Mucosa of rectum (tissue), 2 donors: ENCODE data around the gene TBCD.

ENCODE experiments used
- H3K27ac ChIP-seq, 2 donors: one replicate each; pipeline ENCODE4 v1.7.0; 2013; ENCODE audit warnings: inconsistent platforms in 2 of 2, low read depth in 2 of 2, low read length in 2 of 2
- H3K27me3 ChIP-seq, 2 donors: one replicate each; pipeline ENCODE4 v1.7.0; 2013; ENCODE audit warnings: low read length in 2 of 2; ENCODE audit not compliant: control insufficient read depth in 2 of 2, insufficient read depth in 2 of 2
- H3K36me3 ChIP-seq, 2 donors: one replicate each; pipeline ENCODE4 v1.7.0; 2013; ENCODE audit warnings: low read length in 2 of 2; ENCODE audit not compliant: control insufficient read depth in 2 of 2, insufficient read depth in 2 of 2
- H3K4me1 ChIP-seq, 2 donors: one replicate each; pipeline ENCODE4 v1.7.0; 2013; ENCODE audit warnings: low read length in 2 of 2, mild to moderate bottlenecking in 1 of 2; ENCODE audit not compliant: control insufficient read depth in 2 of 2, insufficient read depth in 2 of 2
- H3K4me3 ChIP-seq, 2 donors: one replicate each; pipeline ENCODE4 v1.7.0; 2013; ENCODE audit warnings: low read length in 2 of 2
- H3K9ac ChIP-seq, 2 donors: one replicate each; pipeline ENCODE4 v1.7.0; 2013; ENCODE audit warnings: low read length in 2 of 2, low read depth in 1 of 2, mild to moderate bottlenecking in 1 of 2
- H3K9me3 ChIP-seq, 2 donors: one replicate each; pipeline ENCODE4 v1.7.0; 2013; ENCODE audit warnings: low read length in 2 of 2; ENCODE audit not compliant: control insufficient read depth in 2 of 2
- donor health status: healthy.
- donor health status: Normal muscosa, but diverticular disease.

The TBCD gene

DNA sequence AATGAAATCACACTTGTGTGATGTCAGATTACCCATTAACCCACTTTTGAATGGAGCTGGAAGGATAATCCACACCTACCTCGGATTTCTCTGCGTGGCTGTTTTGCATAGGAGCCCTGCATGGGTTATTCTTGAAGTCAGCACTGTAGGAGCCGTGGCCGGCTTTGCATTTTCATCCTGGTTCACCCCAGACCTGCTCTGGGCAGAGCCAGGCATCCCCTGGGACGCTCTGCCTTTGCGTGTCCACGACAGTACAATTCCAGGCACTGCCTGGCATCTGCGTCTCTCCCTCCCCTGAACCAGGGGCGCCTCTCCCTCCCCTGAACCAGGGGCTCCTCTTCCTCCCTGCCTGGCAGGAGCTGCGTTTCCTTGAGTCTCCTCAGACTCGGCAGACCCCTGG is 117.7 kb downstream of the TBCD start:
- Histone ChIP-seq H3K36me3 (peaks cover 4 to 8% of the 10 kb centered on the region in 2 donors), H3K27ac (no peak overlapping the region), H3K4me3 (no peak overlapping the region), H3K27me3 (no peaks in the 10 kb centered on the region), H3K4me1 (peaks cover 8 to 19% of the 10 kb centered on the region in 2 donors), H3K9ac (no peak overlapping the region), H3K9me3 (no peaks in the 10 kb centered on the region)

DNA sequence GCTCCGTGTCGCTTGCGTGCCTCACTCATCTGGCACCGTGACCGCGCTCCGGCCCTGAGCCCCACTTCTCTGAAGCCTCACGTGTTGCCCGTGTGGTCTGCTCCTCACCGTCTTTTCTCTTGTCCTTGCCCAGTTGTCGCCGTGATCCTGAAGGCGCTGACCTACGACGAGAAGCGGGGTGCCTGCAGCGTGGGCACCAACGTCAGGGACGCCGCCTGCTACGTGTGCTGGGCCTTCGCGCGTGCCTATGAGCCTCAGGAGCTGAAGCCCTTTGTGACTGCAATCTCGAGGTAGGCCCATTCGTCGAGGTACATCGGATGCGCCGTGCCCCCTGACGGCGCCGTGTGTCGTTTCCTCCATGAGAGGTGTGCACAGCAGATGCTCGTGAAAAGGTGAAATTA is 118.2 kb downstream of the TBCD start:
- H3K27ac ChIP-seq = no peak overlapping the region
- no peak overlapping the region for H3K4me3 ChIP-seq
- no peak overlapping the region for H3K9ac ChIP-seq
- H3K36me3 ChIP-seq = peaks cover 4 to 8% of the 10 kb centered on the region in 2 donors
- H3K9me3 ChIP-seq = no peaks in the 10 kb centered on the region
- peaks cover 3 to 14% of the 10 kb centered on the region in 2 donors for H3K4me1 ChIP-seq
- H3K27me3 ChIP-seq = no peaks in the 10 kb centered on the region

DNA sequence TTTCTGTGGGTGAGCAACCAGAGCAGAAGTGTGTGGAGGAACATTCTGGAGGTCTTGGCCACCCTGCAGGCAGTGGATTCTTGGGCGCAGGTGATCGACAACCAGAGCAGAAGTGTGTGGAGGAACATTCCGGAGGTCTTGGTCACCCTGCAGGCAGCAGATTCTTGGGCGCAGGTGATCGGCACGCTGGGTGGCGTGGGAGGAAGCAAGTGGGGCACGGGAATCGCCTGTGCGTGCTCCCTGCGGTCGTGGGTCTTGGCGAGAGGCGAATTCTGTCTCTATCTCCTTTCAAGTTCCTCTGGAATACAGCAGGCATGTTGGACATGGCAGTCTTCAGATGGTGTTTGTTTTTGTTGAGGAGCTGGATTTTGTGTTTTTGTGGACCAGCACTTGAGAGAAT is 118.7 kb downstream of the TBCD start:
- Histone ChIP-seq H3K9ac (no peak overlapping the region), H3K4me1 (peaks cover 0 to 11% of the 10 kb centered on the region in 2 donors), H3K27ac (no peak overlapping the region), H3K27me3 (no peaks in the 10 kb centered on the region), H3K4me3 (no peak overlapping the region), H3K36me3 (peaks cover 4 to 8% of the 10 kb centered on the region in 2 donors), H3K9me3 (no peaks in the 10 kb centered on the region)

DNA sequence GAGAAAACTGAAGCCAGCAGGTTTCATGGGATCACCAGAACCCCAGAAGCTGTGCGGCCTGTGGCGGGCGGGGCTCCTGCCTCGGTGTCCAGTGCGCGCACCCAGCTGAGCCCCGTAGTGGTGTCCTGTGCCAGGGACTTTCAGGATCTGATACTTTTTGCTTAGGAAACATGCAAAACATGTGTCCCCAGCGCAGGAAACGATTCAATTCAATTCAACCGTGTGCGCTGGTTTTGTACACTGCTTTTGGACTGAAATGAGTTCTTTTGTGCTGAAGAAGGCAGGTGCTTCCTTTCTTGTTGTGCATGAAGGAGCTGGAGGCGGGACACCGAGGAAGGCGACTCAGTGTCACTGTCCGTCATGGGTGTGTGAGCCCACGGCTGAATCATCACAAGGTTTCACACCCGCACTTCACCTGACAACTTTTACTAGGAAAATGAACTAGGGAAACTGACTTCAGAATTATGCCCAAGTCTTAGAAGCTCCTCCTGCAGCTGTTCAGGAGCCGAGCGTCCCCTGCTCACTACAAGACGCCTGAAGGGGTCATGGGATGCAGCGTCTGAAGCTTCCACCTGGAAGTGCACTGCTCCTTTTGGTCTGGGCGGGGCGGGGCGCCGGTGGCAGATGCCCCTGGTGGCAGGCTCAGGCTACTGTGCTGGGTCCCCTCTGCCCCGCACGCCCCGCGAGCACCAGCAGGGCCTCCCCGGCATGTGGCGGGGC is 119.4 kb downstream of the TBCD start:
- Histone ChIP-seq H3K4me1 (peaks cover 0 to 8% of the 10 kb centered on the region in 2 donors), H3K36me3 (peaks cover 4 to 8% of the 10 kb centered on the region in 2 donors), H3K4me3 (no peak overlapping the region), H3K27me3 (no peaks in the 10 kb centered on the region), H3K9ac (no peak overlapping the region), H3K27ac (no peak overlapping the region), H3K9me3 (no peaks in the 10 kb centered on the region)

DNA sequence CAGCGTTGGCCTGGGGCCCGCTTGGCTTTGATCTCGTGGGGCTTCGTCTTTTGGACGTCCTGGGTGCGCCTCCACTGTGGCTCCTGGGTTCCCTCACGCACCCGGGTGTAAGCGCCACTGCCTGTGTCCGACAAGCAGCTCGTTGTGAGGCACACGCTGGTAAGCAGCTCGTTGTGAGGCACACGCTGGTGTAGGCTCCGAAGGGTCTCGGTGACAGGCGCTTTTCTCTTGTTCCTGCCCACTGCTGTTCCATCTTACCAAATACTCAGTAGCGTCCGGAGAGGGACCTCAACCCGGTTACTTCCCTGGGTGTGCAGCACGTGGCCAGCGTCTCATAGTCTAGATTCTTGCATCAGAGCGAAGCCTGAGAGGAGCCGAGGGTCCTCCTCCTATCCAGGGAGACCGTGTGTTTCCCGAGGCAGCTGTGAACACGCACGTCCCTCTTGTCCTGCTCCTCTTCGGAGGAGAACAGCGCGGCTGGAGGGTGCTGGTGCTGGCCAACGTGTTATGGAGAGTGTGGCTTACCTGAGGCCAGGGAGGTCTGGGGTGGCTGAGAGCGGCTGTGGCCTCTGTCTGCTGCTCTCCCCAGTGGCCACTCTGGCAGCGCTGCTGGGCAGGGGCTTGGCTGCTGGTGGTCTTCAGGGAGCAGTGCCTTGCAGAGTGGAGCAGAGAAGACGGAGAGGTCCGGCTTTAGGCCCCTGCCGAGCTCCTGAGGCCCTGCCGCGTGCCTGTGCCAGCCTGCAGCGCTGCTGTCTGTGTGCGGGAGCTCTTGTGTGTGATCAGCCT is 120.1 kb downstream of the TBCD start:
- Histone ChIP-seq H3K9me3 (no peaks in the 10 kb centered on the region), H3K4me3 (no peak overlapping the region), H3K9ac (no peak overlapping the region), H3K27ac (no peak overlapping the region), H3K36me3 (peaks cover 4 to 8% of the 10 kb centered on the region in 2 donors), H3K4me1 (peaks cover 0 to 12% of the 10 kb centered on the region in 2 donors), H3K27me3 (no peaks in the 10 kb centered on the region)

DNA sequence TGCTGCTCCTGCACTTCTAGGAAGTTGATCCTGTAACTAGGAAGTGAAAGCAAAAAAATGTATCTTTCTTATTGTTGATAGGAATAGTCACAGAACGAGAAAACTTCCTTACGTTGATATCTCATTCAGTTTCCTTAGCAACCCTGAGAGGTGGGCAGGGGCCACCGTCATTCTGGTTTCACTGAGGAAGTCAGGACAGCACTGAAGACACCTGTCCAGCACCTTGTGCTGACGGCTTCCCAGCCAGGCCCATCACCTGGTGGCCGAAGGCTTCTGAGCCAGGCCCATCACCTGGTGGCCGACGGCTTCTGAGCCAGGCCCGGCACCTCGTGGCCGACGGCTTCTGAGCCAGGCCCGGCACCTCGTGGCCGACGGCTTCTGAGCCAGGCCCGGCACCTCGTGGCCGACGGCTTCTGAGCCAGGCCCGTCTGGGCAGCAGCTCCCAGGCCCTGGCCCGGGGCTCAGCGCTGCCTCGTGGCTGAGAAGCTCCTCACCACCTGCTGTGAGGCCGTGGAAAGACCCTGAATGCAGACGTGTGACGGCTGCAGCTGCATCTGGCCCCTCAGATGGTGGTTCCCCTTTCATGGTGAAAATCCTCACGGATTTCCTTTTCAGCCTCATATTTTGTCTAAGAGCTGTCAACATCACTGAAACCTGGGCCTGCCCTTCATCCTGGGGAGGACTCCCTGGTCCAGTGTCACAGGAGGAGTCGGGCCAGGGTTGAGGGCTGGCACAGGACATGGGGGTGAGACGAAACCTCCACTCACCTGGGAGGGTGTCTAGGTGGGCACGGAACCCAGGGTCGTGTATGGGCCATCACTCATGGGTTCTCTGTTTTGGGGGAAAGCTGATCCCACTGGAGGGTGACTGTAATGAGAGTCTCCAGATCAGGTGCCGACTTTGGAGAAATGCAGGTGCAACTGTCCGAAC is 121.0 kb downstream of the TBCD start:
- Histone ChIP-seq H3K9me3 (no peaks in the 10 kb centered on the region), H3K4me1 (peaks cover 0 to 12% of the 10 kb centered on the region in 2 donors), H3K27me3 (no peaks in the 10 kb centered on the region), H3K9ac (no peak overlapping the region), H3K27ac (no peak overlapping the region), H3K4me3 (no peak overlapping the region), H3K36me3 (peaks cover 4 to 8% of the 10 kb centered on the region in 2 donors)

DNA sequence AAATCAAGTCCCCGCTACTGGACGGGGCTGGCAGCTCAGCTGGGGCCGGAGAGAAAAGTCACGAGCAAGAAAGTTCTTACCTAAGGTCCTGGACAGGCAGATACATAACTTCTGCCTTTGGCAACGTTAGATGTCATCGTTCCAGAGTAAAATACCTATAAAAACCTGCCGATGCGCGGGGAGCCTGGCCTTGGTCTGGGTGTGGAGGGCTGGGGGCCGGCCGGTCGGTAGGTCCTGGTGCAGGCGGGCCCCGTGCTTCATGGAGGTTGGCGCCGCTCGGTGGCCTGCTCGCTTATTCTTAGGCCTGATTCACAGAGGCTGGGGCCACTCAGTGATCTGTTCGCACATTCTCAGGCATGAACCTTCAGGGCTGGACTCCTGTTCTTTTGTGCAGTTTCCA is 121.7 kb downstream of the TBCD start:
- H3K9me3 ChIP-seq = no peaks in the 10 kb centered on the region
- H3K4me3 ChIP-seq = no peak overlapping the region
- no peaks in the 10 kb centered on the region for H3K27me3 ChIP-seq
- peaks cover 2 to 12% of the 10 kb centered on the region in 2 donors for H3K4me1 ChIP-seq
- no peak overlapping the region for H3K9ac ChIP-seq
- peaks cover 4 to 8% of the 10 kb centered on the region in 2 donors for H3K36me3 ChIP-seq
- H3K27ac ChIP-seq = no peak overlapping the region

DNA sequence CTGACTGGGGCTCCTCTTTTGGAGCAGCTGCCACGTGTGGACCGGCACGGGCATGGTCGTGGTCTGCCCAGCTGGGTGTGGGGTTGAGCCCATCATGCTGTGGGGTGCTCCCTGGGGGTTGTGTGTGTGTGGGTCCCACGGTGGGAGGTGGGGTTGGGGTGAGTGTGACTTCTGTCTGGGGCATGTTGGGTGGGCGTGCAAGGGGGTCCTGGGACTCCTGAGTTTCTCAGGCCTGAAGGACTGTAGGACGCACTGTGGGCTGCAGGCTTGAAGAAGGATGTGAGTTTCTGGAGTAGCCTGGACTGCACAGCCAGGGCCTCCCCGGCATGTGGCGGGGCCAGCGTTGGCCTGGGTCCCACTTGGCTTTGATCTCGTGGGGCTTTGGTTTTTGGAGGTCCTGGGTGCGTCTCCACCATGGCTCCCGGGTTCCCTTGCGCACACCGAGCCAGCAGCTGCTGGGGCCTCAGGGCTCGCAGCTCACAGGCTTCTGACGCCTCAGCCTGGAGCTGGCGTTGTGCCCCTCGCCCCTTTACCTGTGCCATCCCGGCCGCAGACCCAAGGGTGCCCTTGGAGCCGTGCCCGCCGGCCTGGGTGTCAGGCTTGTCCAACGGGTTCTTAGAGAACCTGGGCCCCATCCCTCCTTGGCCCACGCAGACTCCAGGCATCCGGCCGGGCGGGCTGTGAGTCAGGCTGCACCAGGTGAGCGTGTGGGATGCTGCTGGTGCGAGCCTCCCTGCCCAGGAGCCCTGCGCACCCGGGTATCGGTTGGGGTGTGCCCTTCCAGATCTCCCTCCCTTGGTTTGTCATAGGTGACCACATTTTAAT is 122.4 kb downstream of the TBCD start:
- H3K4me1 ChIP-seq = peaks cover 4 to 12% of the 10 kb centered on the region in 2 donors

DNA sequence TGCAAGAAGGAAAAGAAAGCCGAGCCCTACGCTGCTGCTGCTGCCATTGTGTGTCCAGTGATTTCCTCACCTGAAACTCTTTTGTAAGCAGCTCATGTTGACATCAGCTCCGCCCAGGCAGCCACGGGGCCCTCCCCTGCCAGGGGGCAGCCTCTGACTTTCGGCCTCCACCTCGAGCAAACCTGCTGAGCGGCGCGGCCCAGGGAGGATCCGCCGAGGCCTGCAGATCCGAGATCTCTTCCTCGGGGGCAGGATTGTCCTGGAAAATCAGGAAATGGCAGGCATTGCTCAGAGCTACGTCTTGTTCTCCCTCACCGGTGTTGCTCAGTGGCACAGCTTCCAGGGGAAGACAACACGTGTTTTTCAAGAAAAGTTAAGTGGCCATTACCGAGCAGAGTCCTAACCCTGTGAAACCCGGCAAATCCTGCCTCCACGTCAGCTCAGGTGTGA is 123.6 kb downstream of the TBCD start:
- no peak overlapping the region for H3K4me3 ChIP-seq
- peaks cover 4 to 12% of the 10 kb centered on the region in 2 donors for H3K4me1 ChIP-seq
- peaks cover under 1 to 8% of the 10 kb centered on the region in 2 donors for H3K36me3 ChIP-seq
- no peaks in the 10 kb centered on the region for H3K9me3 ChIP-seq
- no peak overlapping the region for H3K9ac ChIP-seq
- no peaks in the 10 kb centered on the region for H3K27me3 ChIP-seq
- H3K27ac ChIP-seq = no peak overlapping the region

More for the DNA sequence above, 122.4 kb downstream of the TBCD start:
- Histone ChIP-seq H3K9me3 (no peaks in the 10 kb centered on the region), H3K36me3 (peaks cover 4 to 9% of the 10 kb centered on the region in 2 donors), H3K27me3 (no peaks in the 10 kb centered on the region), H3K9ac (no peak overlapping the region), H3K4me3 (no peak overlapping the region), H3K27ac (no peak overlapping the region)
